ENCODE measurements around the gene KCNT1.

- TF ChIP-seq CTCF (IDR thresholded peaks at IDR 0.05): no peak
- no peak for TF ChIP-seq POLR2A (IDR thresholded peaks at IDR 0.05)
These were observed 39.6 kb downstream of the KCNT1 start for GRCh38 chr9:135741276-135742219.
